K562 (cell line): ENCODE results near the gene AGAP3. TPM values are rescaled to one million over a fixed set of nuclear protein-coding genes. Genes with fewer than 3 reads are reported as not detected.
A peak's percentile ranks its signal among the peaks of the same experiment; 100 is the strongest.

Source experiments
- CBX1 ChIP-seq: sonication (generic); IDR thresholded peaks from 2 replicates; pipeline ENCODE4 v1.6.1; 2016; ENCODE audit warnings: antibody characterized with exemption, low read depth, mild to moderate bottlenecking
- EZH2 ChIP-seq: IDR thresholded peaks from 2 replicates; pipeline ENCODE4 v1.6.1; 2012; ENCODE audit warnings: low read depth, mild to moderate bottlenecking, inconsistent platforms, low read length, borderline replicate concordance
- HDAC3 ChIP-seq: fragments of 450-650 bp; IDR thresholded peaks from 2 replicates; pipeline ENCODE4 v1.6.1; 2018; ENCODE audit warnings: borderline replicate concordance, mild to moderate bottlenecking, moderate library complexity; ENCODE audit not compliant: partially characterized antibody
- HIVEP1 ChIP-seq: fragments of 250-450 bp; sonication (Bioruptor Pico); IDR thresholded peaks from 2 replicates; pipeline ENCODE4 v1.4.0; 2020; ENCODE audit warnings: mild to moderate bottlenecking
- MCM5 ChIP-seq: fragments of 450-650 bp; IDR thresholded peaks from 2 replicates; pipeline ENCODE4 v1.6.1; 2016; ENCODE audit warnings: low read depth
- NELFE ChIP-seq: IDR thresholded peaks from 2 replicates; pipeline ENCODE4 v1.6.1; 2011; ENCODE audit warnings: mild to moderate bottlenecking; ENCODE audit not compliant: insufficient read depth, insufficient read length
- NFIX ChIP-seq: fragments of 250-450 bp; sonication (Bioruptor Pico); IDR thresholded peaks from 2 replicates; pipeline ENCODE4 v1.4.0; 2020; ENCODE audit warnings: low read depth, mild to moderate bottlenecking, moderate library complexity
- NFRKB ChIP-seq: fragments of 450-650 bp; IDR thresholded peaks from 2 replicates; pipeline ENCODE4 v1.6.1; 2016; ENCODE audit warnings: low read depth
- TAF7 ChIP-seq: fragments of 450-650 bp; IDR thresholded peaks from 2 replicates; pipeline ENCODE4 v1.6.1; 2016; ENCODE audit warnings: missing genetic modification characterization, missing compliant biosample characterization
- XRCC3 ChIP-seq: fragments of 450-650 bp; IDR thresholded peaks from 2 replicates; pipeline ENCODE4 v1.6.1; 2017; ENCODE audit warnings: mild to moderate bottlenecking, moderate library complexity
- XRCC5 ChIP-seq: fragments of 200-400 bp; formaldehyde crosslinking; IDR thresholded peaks from 2 replicates; pipeline ENCODE4 v1.6.1; 2017; ENCODE audit warnings: low read depth, mild to moderate bottlenecking, low read length
- ZNF830 ChIP-seq: fragments of 250-450 bp; sonication (Bioruptor Pico); IDR thresholded peaks from 2 replicates; pipeline ENCODE4 v1.5.0; 2021; ENCODE audit warnings: mild to moderate bottlenecking
- polyA plus RNA-seq, 8 experiments: library from polyadenylated mRNA; depleted of rRNA in 4 of 8; stranded (reverse) in 5 of 8; unstranded in 3 of 8; fragments of >200 nt; fragmentation: Nextera tagmentation in 2 of 8; fragmentation: Illumina TruSeq in 1 of 8; extraction: Ambion mirVana in 2 of 8; extraction: Trizol in 1 of 8; gene quantifications; 2 replicates each; pipeline versions ENCODE4 v1.2.1 to v1.2.3, GENCODE V29; 2011 to 2014; ENCODE audit warnings: inconsistent platforms in 1 of 8, missing spikeins in 1 of 8
- total RNA-seq, 7 experiments: library from RNA; depleted of rRNA in 6 of 7; stranded (reverse); fragments of >200 nt in 6 of 7; fragmentation: Illumina TruSeq in 2 of 7; extraction: Trizol in 2 of 7; gene quantifications; 2 replicates each; pipeline versions ENCODE4 v1.2.1 to v1.2.3, GENCODE V29; 2011 to 2021; ENCODE audit warnings: low replicate concordance in 1 of 7
- TF ChIP-seq, protein P1 (sequence below): fragments of 200-800 bp; sonication (Bioruptor generic); IDR thresholded peaks from 2 replicates; pipeline ENCODE4 v1.6.1; 2017; ENCODE audit warnings: missing genetic modification characterization, missing compliant biosample characterization
- TF ChIP-seq, protein P2 (sequence below), 2 experiments: fragments of 450-650 bp; IDR thresholded peaks; 2 replicates each; pipeline ENCODE4 v1.6.1; 2016
- TF ChIP-seq, protein P3 (sequence below): fragments of 450-650 bp; formaldehyde crosslinking; IDR thresholded peaks from 2 replicates; pipeline ENCODE4 v1.4.0; 2020; ENCODE audit warnings: mild to moderate bottlenecking, moderate library complexity
- TF ChIP-seq, protein P4 (sequence below): sonication (generic); formaldehyde crosslinking; IDR thresholded peaks from 2 replicates; pipeline ENCODE4 v1.8.0; 2022; ENCODE audit warnings: mild to moderate bottlenecking, missing genetic modification reagents, borderline replicate concordance
- TF ChIP-seq, protein P5 (sequence below): fragments of 450-650 bp; IDR thresholded peaks from 2 replicates; pipeline ENCODE4 v1.6.1; 2017; ENCODE audit warnings: antibody characterized with exemption, mild to moderate bottlenecking

Gene AGAP3
- total and polyA plus RNA-seq, 9 of the 15 experiments (the other 6 are each of a cell fraction or from before 2014, with no cell fraction given): 3.4 to 208 (median 62.2) TPM

DNA sequence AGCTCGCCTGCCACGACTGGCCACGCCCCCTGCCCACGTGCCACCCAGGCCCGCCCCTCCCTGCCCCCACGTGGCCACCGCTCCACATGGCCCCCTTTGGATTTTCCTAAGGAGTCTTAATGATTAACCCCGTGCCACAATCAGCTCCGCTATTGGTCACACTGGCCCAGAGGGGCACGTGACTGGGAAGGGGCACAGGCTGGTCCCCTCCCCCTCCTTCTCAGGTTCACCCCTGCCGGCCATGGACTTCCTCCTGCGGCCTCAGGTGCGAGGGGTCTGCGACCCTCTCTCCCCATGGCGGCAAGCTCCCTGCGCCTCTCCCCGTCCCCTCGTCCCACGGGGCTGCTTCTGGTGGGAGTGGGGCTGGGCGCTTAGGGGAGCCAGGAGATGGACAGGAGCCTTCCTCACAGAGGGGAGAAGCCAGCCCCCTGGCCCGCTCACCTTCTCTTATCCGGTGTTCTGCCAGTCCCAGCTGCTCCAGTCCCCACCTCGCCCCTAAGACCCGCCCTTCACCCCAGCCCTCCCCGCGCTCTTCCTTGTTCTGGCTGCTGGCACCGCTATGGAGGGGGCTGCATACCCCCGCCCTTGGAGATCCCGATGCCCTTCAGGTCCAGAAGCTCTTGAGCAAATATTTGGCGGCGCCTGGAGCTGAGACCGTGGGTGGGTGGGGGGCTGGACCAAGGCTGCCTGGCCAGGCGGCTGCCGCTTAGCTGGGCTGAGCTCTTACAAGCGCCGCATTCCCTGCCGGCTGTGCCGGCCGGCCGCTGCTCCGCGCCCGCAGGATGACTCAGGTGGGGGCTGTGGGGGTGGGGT is 23.7 kb upstream of the AGAP3 start (continued):
- TF ChIP-seq, protein P1, sequence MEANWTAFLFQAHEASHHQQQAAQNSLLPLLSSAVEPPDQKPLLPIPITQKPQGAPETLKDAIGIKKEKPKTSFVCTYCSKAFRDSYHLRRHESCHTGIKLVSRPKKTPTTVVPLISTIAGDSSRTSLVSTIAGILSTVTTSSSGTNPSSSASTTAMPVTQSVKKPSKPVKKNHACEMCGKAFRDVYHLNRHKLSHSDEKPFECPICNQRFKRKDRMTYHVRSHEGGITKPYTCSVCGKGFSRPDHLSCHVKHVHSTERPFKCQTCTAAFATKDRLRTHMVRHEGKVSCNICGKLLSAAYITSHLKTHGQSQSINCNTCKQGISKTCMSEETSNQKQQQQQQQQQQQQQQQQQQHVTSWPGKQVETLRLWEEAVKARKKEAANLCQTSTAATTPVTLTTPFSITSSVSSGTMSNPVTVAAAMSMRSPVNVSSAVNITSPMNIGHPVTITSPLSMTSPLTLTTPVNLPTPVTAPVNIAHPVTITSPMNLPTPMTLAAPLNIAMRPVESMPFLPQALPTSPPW: peak; percentile 90; the same call in 1 of the 2 replicates
- TF ChIP-seq CBX1: peak; percentile 1; the same call in 1 of the 2 replicates
- TF ChIP-seq, protein P2, sequence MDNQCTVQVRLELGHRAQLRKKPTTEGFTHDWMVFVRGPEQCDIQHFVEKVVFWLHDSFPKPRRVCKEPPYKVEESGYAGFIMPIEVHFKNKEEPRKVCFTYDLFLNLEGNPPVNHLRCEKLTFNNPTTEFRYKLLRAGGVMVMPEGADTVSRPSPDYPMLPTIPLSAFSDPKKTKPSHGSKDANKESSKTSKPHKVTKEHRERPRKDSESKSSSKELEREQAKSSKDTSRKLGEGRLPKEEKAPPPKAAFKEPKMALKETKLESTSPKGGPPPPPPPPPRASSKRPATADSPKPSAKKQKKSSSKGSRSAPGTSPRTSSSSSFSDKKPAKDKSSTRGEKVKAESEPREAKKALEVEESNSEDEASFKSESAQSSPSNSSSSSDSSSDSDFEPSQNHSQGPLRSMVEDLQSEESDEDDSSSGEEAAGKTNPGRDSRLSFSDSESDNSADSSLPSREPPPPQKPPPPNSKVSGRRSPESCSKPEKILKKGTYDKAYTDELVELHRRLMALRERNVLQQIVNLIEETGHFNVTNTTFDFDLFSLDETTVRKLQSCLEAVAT (IDR thresholded peaks at IDR 0.05): no peak
- no peak for TF ChIP-seq XRCC5
- TF ChIP-seq NFRKB: peak; percentile 54; the same call in 1 of the 2 replicates
- TF ChIP-seq, protein P3, sequence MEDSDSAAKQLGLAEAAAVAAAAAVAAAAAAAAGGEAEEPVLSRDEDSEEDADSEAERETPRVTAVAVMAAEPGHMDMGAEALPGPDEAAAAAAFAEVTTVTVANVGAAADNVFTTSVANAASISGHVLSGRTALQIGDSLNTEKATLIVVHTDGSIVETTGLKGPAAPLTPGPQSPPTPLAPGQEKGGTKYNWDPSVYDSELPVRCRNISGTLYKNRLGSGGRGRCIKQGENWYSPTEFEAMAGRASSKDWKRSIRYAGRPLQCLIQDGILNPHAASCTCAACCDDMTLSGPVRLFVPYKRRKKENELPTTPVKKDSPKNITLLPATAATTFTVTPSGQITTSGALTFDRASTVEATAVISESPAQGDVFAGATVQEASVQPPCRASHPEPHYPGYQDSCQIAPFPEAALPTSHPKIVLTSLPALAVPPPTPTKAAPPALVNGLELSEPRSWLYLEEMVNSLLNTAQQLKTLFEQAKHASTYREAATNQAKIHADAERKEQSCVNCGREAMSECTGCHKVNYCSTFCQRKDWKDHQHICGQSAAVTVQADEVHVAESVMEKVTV (CRISPR knock-in tag): no peak
- no peak for TF ChIP-seq XRCC3
- no peak for TF ChIP-seq MCM5
- TF ChIP-seq HDAC3: no peak
- TF ChIP-seq, protein P4, sequence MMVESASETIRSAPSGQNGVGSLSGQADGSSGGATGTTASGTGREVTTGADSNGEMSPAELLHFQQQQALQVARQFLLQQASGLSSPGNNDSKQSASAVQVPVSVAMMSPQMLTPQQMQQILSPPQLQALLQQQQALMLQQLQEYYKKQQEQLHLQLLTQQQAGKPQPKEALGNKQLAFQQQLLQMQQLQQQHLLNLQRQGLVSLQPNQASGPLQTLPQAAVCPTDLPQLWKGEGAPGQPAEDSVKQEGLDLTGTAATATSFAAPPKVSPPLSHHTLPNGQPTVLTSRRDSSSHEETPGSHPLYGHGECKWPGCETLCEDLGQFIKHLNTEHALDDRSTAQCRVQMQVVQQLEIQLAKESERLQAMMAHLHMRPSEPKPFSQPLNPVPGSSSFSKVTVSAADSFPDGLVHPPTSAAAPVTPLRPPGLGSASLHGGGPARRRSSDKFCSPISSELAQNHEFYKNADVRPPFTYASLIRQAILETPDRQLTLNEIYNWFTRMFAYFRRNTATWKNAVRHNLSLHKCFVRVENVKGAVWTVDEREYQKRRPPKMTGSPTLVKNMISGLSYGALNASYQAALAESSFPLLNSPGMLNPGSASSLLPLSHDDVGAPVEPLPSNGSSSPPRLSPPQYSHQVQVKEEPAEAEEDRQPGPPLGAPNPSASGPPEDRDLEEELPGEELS (CRISPR knock-in tag): 0 out of 2 replicates have a peak, but pooled peaks have one; percentile 37
- TF ChIP-seq, protein P5, sequence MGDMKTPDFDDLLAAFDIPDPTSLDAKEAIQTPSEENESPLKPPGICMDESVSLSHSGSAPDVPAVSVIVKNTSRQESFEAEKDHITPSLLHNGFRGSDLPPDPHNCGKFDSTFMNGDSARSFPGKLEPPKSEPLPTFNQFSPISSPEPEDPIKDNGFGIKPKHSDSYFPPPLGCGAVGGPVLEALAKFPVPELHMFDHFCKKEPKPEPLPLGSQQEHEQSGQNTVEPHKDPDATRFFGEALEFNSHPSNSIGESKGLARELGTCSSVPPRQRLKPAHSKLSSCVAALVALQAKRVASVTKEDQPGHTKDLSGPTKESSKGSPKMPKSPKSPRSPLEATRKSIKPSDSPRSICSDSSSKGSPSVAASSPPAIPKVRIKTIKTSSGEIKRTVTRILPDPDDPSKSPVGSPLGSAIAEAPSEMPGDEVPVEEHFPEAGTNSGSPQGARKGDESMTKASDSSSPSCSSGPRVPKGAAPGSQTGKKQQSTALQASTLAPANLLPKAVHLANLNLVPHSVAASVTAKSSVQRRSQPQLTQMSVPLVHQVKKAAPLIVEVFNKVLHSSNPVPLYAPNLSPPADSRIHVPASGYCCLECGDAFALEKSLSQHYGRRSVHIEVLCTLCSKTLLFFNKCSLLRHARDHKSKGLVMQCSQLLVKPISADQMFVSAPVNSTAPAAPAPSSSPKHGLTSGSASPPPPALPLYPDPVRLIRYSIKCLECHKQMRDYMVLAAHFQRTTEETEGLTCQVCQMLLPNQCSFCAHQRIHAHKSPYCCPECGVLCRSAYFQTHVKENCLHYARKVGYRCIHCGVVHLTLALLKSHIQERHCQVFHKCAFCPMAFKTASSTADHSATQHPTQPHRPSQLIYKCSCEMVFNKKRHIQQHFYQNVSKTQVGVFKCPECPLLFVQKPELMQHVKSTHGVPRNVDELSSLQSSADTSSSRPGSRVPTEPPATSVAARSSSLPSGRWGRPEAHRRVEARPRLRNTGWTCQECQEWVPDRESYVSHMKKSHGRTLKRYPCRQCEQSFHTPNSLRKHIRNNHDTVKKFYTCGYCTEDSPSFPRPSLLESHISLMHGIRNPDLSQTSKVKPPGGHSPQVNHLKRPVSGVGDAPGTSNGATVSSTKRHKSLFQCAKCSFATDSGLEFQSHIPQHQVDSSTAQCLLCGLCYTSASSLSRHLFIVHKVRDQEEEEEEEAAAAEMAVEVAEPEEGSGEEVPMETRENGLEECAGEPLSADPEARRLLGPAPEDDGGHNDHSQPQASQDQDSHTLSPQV: no peak
- TF ChIP-seq NFIX: no peak
- no peak for TF ChIP-seq NELFE
- no peak for TF ChIP-seq HIVEP1 (CRISPR knock-in tag)
- no peak for TF ChIP-seq TAF7 (tag)
- no peak for TF ChIP-seq ZNF830 (CRISPR knock-in tag)
- no peak for TF ChIP-seq EZH2
